ENCODE data around the gene KDM3B. TPM values are rescaled to one million over a fixed set of nuclear protein-coding genes. Genes with fewer than 3 reads are reported as not detected.
"Not testable (repeated sequence)": the region's sequence is repeated elsewhere in the genome, so short reads cannot be mapped to it uniquely, and the experiment has no call there.

The KDM3B gene
- total RNA-seq, 2 experiments from 2014 or later = 38.6 to 39.6 TPM

DNA sequence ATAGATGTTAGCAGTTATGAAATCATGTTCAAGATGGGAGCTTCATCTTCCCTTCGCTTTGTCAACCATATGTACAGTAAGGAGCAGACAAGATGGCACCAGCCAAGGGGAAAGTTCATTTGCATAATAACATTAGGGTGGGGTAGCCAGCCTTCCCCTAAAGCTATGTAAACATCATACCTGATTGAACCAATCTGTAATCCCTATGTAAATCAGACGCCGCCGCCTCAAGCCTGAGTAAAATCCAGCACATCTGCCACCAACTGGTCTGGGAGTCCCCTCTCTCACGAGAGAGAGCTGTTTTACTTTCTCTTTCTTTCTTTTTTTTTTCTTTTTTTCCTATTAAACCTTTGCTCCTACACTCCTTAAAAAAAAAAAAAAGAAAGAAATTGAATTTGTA is 55.5 kb downstream of the KDM3B start:
- H3K4me1 Mint-ChIP-seq (ENCODE audit: low read depth) = peaks cover 13% of the 10 kb centered on the region
- H3K4me3 Mint-ChIP-seq = peak overlapping the region; percentile 8
- intact Hi-C loops (cut with micrococcal nuclease) = loop anchor here (5.0 kb wide), 2 partner anchors 36 to 56 kb away; partner anchors contain the start of gene KDM3B
- H3K36me3 Mint-ChIP-seq = peaks cover 18% of the 10 kb centered on the region
- ChIA-PET CTCF (interaction anchor here (0.6 to 1.9 kb wide), 4 partner anchors 30 to 188 kb away, joined by 3 to 15 read pairs (median 4); partner anchors contain the start of genes FAM53C and KDM3B), POLR2A (no interaction called here)
- no peaks in the 10 kb centered on the region for H3K9me3 Mint-ChIP-seq
- peak; percentile 71 for DNase-seq
- H3K27ac Mint-ChIP-seq = peak overlapping the region; percentile 77
- no peaks in the 10 kb centered on the region for H3K27me3 Mint-ChIP-seq

DNA sequence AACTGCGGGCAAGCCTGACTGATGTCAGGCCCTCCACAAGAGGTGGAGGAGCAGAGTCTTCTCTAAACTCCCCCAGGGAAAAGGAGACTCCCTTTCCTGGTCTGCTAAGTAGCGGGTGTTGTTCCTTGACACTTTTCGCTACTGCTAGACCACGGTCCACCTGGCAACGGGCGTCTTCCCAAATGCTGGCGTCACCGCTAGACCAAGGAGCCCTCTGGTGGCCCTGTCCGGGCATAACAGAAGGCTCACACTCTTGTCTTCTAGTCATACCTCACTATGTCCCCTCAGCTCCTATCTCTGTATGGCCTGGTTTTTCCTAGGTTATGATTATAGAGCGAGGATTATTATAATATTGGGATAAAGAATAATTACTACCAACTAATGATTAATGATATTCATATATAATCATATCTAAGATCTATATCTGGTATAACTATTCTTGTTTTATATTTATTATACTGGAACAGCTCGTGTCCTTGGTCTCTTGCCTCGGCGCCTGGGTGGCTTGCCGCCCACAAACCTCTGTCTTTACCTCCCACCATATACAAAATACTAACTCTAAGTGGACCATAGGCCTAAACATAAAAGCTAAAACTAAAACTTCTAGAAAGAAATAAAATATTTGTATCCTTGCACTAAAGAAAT is 58.6 kb downstream of the KDM3B start:
- peaks cover 11% of the 10 kb centered on the region for H3K4me1 Mint-ChIP-seq (ENCODE audit: low read depth)
- CTCF ChIA-PET = interaction anchor here (0.7 to 4.3 kb wide), 10 partner anchors 16 to 378 kb away, joined by 3 to 29 read pairs (median 4); partner anchors contain the start of genes CDC25C, KDM3B and KIF20A
- POLR2A ChIA-PET, H3K27ac Mint-ChIP-seq, H3K27me3 Mint-ChIP-seq, H3K4me3 Mint-ChIP-seq, H3K9me3 Mint-ChIP-seq: not testable (repeated sequence)
- peaks cover 16% of the 10 kb centered on the region for H3K36me3 Mint-ChIP-seq
- intact Hi-C loops (cut with micrococcal nuclease) = loop anchor here (1.0 kb wide), 1 partner anchor 231 kb away; no protein-coding TSS in a partner anchor
- peak; percentile 53 for DNase-seq

DNA sequence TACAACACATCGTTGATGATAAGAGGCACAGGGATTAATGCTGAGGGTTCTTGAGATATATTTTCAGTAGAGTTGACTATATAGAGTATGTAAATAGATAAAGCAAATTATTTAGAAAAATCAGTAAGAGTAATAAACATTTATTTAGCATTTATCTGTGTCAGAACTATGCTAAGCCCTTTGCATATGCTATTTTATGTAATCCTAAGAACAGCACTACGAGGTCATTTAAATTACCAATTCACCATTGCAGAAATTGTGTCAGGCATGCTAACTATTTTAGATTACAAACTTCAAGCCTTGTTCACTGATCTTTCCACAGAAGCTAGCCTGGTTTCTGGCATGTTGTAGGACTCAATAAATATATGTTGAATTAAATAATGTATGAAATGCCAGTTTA is 66.0 kb downstream of the KDM3B start:
- no peaks in the 10 kb centered on the region for H3K4me1 Mint-ChIP-seq (ENCODE audit: low read depth)
- ChIA-PET CTCF (no interaction called here), POLR2A (no interaction called here)
- intact Hi-C loops (cut with micrococcal nuclease) = no loop called here
- peaks cover 28% of the 10 kb centered on the region for H3K36me3 Mint-ChIP-seq
- no peak overlapping the region for H3K4me3 Mint-ChIP-seq
- no peak for DNase-seq
- no peak overlapping the region for H3K27ac Mint-ChIP-seq
- H3K27me3 Mint-ChIP-seq = no peaks in the 10 kb centered on the region
- no peaks in the 10 kb centered on the region for H3K9me3 Mint-ChIP-seq

DNA sequence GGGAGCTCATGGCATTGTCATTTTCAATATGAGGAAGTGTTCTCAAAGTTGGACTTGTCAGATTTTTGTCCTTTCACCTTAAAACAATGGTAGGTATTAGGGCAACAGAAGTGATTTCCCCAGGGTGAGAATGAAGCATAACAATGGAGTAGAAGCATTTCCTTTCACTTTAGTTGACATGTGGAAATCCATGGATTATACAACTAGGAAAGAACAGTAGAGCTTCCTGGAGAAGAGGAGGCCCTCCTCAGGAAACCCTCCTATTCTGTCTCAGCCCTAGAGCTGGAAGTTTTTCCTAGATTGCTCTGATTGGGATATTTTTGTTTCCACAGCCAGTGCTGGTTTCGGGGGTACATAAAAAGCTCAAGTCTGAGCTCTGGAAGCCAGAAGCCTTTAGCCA is 72.6 kb downstream of the KDM3B start:
- H3K27me3 Mint-ChIP-seq = no peaks in the 10 kb centered on the region
- no peak for DNase-seq
- intact Hi-C loops (cut with micrococcal nuclease) = no loop called here
- no peak overlapping the region for H3K4me3 Mint-ChIP-seq
- H3K27ac Mint-ChIP-seq = no peak overlapping the region
- no peaks in the 10 kb centered on the region for H3K9me3 Mint-ChIP-seq
- CTCF ChIA-PET = interaction anchor here (0.6 to 2.0 kb wide), 2 partner anchors 10 to 24 kb away, joined by 6 read pairs; no protein-coding TSS in a partner anchor
- POLR2A ChIA-PET = interaction anchor here (0.6 kb wide), 1 partner anchor 94 kb away, joined by 4 read pairs; no protein-coding TSS in a partner anchor
- no peaks in the 10 kb centered on the region for H3K4me1 Mint-ChIP-seq (ENCODE audit: low read depth)
- H3K36me3 Mint-ChIP-seq = peaks cover 30% of the 10 kb centered on the region

DNA sequence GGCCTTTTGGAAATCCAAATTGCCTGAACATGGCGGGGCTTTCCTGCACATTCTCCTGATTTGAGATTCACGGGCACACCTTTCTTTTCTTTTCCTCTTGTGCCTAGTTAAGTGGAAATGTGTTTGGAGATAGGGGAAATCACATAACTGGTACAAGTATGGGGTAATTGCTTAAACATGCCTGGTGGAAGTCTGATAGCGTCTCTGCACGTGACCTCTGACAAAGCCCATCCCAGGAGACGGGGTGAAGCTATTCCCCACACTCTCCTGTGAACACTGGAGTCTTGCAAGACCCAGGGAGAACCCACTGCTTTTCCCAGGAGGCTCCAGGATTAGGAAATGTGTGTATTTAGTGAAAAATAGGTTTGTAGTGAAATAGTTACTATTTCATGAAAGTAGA is 83.5 kb downstream of the KDM3B start:
- H3K9me3 Mint-ChIP-seq = no peaks in the 10 kb centered on the region
- H3K4me3 Mint-ChIP-seq = no peak overlapping the region
- CTCF ChIA-PET = no interaction called here
- intact Hi-C loops (cut with micrococcal nuclease) = loop anchor here (10.0 kb wide), 1 partner anchor 221 kb away; the partner anchor contains the start of gene CDC23
- peaks cover 16% of the 10 kb centered on the region for H3K4me1 Mint-ChIP-seq (ENCODE audit: low read depth)
- no peak for DNase-seq
- peaks cover 3% of the 10 kb centered on the region for H3K27me3 Mint-ChIP-seq
- POLR2A ChIA-PET = no interaction called here
- H3K27ac Mint-ChIP-seq = no peak overlapping the region
- H3K36me3 Mint-ChIP-seq = peaks cover 22% of the 10 kb centered on the region

DNA sequence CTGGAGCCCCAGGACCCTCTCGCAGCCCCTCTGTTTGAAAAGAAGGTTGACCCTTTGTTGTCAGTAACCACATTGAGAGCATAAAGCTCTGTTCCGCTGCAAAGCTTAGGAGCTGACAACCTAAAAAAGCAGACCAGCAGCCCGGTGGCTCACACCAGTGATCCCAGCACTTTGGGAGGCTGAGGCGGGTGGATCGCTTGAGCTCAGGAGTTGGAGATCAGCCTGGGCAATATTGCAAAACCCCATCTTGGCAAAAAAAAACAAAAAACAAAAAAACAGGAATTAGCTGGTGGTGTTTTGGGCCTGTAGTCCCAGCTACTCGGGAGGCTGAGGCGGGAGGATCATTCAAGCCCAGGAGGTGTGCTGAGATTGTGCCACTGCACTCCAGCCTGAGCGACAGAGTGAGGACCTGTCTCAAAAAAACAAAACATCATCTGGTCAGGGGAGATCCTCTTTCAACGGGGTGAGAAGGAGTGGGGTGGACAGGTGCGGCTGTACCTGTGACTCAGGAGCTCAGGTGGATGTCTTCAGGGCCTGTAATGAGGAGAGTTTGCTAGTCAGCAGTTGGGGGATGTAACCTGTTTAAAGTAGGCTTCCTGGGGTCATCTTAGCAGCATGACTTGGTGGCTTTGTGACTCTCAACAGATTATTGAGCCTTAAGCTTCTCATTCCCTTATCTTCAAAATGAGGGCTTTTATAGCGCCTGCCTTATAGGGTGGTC is 85.7 kb downstream of the KDM3B start:
- DNase-seq = no peak
- no peaks in the 10 kb centered on the region for H3K9me3 Mint-ChIP-seq
- peaks cover 16% of the 10 kb centered on the region for H3K4me1 Mint-ChIP-seq (ENCODE audit: low read depth)
- H3K27me3 Mint-ChIP-seq = peaks cover 3% of the 10 kb centered on the region
- H3K36me3 Mint-ChIP-seq = peaks cover 14% of the 10 kb centered on the region
- CTCF ChIA-PET = interaction anchor here (1.0 to 2.7 kb wide), 6 partner anchors 11 to 84 kb away, joined by 3 to 16 read pairs (median 5); partner anchors contain the start of gene EGR1
- H3K27ac Mint-ChIP-seq = peak overlapping the region; percentile 42
- peak overlapping the region; percentile 65 for H3K4me3 Mint-ChIP-seq
- POLR2A ChIA-PET = interaction anchor here (0.9 to 1.8 kb wide), 3 partner anchors 11 to 26 kb away, joined by 4 to 6 read pairs (median 5); no protein-coding TSS in a partner anchor
- intact Hi-C loops (cut with micrococcal nuclease) = loop anchor here (2.0 to 10.0 kb wide), 2 partner anchors 27 to 223 kb away; partner anchors contain the start of genes CDC23 and EGR1

DNA sequence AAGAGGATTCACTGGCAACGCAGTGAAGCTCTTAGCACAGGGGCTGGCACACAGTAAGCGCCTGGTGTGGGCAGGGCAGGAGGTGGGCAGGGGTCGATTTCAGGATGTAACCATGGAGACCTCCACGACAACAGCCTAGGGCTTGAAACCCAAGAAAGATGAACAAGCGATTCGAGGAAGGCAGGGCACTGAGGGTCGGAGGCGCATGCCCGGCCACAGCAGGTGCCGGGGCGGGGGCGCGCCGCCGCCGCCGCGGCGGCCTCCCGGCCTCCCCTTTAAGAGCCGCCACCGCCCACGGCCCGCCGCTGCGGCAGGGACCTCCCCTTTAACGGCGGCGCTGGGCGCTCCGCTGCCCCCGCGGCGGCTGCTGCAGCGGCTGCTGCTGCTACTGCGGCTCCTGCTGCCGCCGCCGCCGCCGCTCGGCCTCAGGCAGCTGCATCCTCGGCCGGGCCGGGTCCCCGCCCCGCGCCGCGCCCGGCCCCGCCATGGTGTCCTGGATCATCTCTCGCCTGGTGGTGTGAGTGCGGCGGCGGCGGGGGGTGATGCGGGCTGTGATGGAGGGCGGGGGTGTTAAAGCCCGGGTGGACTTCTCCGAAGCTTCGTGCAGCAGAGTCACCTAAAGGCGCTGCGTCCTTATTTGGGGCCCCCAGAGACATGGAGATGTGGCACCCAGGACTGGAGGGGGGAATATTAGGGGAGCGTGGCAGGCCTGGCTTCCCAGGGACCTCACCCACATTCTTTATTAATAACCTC is 86.4 kb downstream of the KDM3B start, which contains the start of gene REEP2:
TSS of gene REEP2 (plus strand) at position 334 of the 753 bp plus-strand sequence. CDS start at position 486, 152 bp downstream.
- Mint-ChIP-seq H3K9me3 (no peaks in the 10 kb centered on the region), H3K36me3 (peaks cover 14% of the 10 kb centered on the region), H3K4me3 (peak within 1 kb of the TSS; percentile 78), H3K4me1 (ENCODE audit: low read depth) (peaks cover 16% of the 10 kb centered on the region), H3K27ac (peak within 1 kb of the TSS; percentile 60), H3K27me3 (peaks cover 3% of the 10 kb centered on the region)
- ChIA-PET CTCF (interaction anchor here (1.0 to 2.7 kb wide), 5 partner anchors 11 to 85 kb away, joined by 3 to 16 read pairs (median 6); partner anchors contain the start of gene EGR1), POLR2A (interaction anchor here (0.9 to 1.8 kb wide), 3 partner anchors 11 to 25 kb away, joined by 4 to 6 read pairs (median 5); no protein-coding TSS in a partner anchor)
- peak; percentile 80 for DNase-seq
- intact Hi-C loops (cut with micrococcal nuclease) = loop anchor here (2.0 to 10.0 kb wide), 2 partner anchors 26 to 224 kb away; partner anchors contain the start of genes CDC23 and EGR1

DNA sequence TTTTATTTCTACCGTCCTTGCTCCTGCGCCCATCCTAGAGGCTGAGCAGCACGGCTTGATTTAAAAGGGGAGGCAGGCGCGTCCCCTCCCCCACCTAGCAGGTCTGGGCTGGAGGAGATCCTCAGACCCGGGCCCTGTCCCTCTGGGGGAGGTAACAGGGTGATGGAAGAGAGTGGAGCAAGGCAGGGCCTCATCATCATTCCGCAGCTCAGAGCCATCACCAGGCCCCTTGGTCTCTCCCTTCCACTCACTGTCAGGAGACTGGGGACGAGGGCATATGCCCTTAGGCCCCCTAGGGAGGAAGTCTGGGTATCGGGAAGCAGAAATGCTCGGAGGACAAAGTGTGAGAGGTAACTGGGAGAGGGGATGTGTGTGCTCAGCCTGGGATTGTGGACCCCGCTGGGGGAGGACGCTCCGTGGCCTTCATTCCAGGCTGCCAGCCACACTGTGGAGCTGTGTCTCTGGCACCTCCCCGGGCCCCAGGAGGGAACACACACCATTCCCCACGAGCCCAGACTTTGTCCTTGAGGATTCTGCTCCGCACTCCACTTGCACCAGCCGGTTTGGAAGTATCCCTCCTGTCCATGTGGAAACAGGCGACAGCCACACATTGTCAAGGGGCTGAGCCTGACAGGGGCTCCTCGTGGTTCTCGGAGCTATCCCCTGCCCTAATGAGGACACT is 87.1 kb downstream of the KDM3B start:
- H3K4me3 Mint-ChIP-seq = peak overlapping the region; percentile 78
- no peaks in the 10 kb centered on the region for H3K9me3 Mint-ChIP-seq

DNA sequence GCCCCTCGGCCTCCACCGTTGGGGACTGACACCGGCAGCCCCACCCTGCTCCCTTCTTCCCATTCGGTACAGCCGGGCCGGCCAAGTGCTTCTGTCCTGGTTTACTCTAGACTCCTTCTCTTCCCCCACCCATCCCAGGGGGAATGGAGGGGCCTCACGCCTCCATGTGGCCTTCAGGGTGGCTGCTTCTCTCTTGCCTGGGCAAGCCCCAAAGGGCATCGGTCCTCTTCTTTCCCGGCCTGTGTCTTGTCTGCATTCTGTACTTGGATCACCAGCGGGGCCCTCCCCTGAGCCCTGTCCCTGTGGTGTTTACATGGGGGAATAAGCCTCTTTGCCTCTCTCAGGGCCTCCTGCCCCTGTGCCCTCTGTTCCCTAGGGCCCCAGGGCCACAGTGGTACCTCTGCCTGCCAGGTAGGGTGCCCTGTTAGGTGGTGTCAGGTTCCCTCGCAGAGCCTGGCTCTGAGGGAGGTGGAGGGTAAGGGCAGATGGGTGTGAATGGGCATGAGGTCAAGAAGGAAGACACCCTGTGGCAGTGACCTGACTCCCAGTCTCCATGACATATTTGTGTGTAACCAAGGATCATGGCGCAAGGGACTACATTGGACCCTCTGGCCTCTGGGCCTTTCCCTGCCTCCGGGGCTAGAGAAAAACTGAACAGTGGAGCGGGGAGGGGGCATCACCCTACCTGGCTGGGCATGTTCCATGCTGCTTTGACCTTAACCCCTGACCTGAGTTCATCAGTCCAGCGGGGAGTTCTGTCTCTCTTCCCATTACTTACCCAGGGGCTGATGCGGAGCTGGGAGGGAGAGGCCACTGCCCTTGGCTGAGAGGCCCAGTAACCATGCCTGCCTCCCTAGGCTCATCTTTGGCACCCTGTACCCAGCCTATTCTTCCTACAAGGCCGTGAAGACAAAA is 87.9 kb downstream of the KDM3B start:
- Mint-ChIP-seq H3K4me1 (ENCODE audit: low read depth) (peaks cover 16% of the 10 kb centered on the region), H3K27me3 (peaks cover 3% of the 10 kb centered on the region), H3K36me3 (peaks cover 6% of the 10 kb centered on the region), H3K27ac (no peak overlapping the region), H3K4me3 (peak overlapping the region; percentile 53), H3K9me3 (no peaks in the 10 kb centered on the region)
- POLR2A ChIA-PET = no interaction called here
- CTCF ChIA-PET = interaction anchor here (0.8 to 2.7 kb wide), 2 partner anchors 9 to 88 kb away, joined by 3 to 16 read pairs; partner anchors contain the start of gene KDM3B
- DNase-seq = no peak
- intact Hi-C loops (cut with micrococcal nuclease) = no loop called here

More for the DNA sequence above, 87.1 kb downstream of the KDM3B start:
- intact Hi-C loops (cut with micrococcal nuclease) = loop anchor here (2.0 to 10.0 kb wide), 2 partner anchors 25 to 225 kb away; partner anchors contain the start of genes CDC23 and EGR1
- H3K27me3 Mint-ChIP-seq = peaks cover 3% of the 10 kb centered on the region
- peaks cover 16% of the 10 kb centered on the region for H3K4me1 Mint-ChIP-seq (ENCODE audit: low read depth)
- no peak overlapping the region for H3K27ac Mint-ChIP-seq
- no peak for DNase-seq
- peaks cover 12% of the 10 kb centered on the region for H3K36me3 Mint-ChIP-seq
- ChIA-PET POLR2A (interaction anchor here (1.8 kb wide), 1 partner anchor 10 kb away, joined by 6 read pairs; no protein-coding TSS in a partner anchor), CTCF (interaction anchor here (2.7 kb wide), 1 partner anchor 10 kb away, joined by 16 read pairs; no protein-coding TSS in a partner anchor)

DNA sequence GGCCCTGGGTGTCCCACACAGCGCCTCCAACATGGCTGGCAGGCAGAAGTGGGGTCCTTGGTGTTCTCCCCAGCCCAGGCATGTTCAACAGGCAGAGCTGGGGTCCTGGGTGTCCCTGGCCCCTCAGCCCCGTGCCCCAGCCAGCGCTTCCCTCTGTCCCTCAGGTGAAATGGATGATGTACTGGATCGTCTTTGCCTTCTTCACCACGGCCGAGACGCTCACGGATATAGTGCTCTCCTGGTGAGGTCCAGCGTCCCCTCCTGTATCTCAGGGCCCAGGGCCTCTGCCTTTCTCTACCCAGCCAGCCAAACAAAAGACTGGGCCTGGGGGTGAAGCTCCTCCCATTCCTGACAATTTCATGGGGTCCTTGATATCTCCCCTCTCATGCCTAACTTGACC is 88.7 kb downstream of the KDM3B start:
- H3K27ac Mint-ChIP-seq = no peak overlapping the region

More for the DNA sequence above, 88.7 kb downstream of the KDM3B start:
- no peak overlapping the region for H3K4me3 Mint-ChIP-seq
- POLR2A ChIA-PET = no interaction called here
- CTCF ChIA-PET = interaction anchor here (0.8 kb wide), 1 partner anchor 89 kb away, joined by 3 read pairs; the partner anchor contains the start of gene KDM3B
- H3K36me3 Mint-ChIP-seq = peaks cover 1% of the 10 kb centered on the region
- no peaks in the 10 kb centered on the region for H3K9me3 Mint-ChIP-seq
- DNase-seq = no peak
- intact Hi-C loops (cut with micrococcal nuclease) = no loop called here
- peaks cover 3% of the 10 kb centered on the region for H3K27me3 Mint-ChIP-seq
- peaks cover 16% of the 10 kb centered on the region for H3K4me1 Mint-ChIP-seq (ENCODE audit: low read depth)

All from activated CD4-positive, alpha-beta memory T cell treated with anti-CD3 and anti-CD28 coated beads for 36 hours (primary cell).